B cell (primary cell): ENCODE results near the gene RIBC1.

Experiments
- EZH2 ChIP-seq: IDR thresholded peaks from 2 replicates; pipeline ENCODE4 v1.6.1; 2012; ENCODE audit warnings: borderline replicate concordance, low read depth, mild to moderate bottlenecking, moderate library complexity, low read length; ENCODE audit not compliant: insufficient read depth, poor library complexity, severe bottlenecking
- TF ChIP-seq, protein P1 (sequence below): fragments of 200-600 bp; IDR thresholded peaks from one replicate; pipeline ENCODE4 v1.8.0; 2022; ENCODE audit warnings: antibody characterized with exemption, mild to moderate bottlenecking

DNA sequence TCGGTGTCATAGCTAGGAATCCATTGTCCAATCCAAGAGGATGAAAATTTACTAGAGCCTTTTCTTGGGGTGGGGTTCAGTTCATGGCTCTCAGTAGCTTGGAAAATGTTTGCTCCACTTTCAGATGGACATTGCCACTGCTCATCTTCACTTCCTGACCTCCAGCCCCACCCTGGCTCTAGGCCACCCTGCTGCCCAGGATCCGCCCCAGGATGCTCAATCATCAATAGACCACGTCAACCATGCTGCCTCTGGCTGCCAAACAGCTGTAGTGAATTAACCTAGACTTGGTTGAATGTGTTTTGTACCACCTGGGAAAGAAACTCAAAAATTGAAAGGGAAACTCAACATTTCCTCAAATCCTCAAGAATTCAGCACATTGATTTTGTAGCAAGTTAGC is 48.7 kb downstream of the RIBC1 start:
- TF ChIP-seq, protein P1, sequence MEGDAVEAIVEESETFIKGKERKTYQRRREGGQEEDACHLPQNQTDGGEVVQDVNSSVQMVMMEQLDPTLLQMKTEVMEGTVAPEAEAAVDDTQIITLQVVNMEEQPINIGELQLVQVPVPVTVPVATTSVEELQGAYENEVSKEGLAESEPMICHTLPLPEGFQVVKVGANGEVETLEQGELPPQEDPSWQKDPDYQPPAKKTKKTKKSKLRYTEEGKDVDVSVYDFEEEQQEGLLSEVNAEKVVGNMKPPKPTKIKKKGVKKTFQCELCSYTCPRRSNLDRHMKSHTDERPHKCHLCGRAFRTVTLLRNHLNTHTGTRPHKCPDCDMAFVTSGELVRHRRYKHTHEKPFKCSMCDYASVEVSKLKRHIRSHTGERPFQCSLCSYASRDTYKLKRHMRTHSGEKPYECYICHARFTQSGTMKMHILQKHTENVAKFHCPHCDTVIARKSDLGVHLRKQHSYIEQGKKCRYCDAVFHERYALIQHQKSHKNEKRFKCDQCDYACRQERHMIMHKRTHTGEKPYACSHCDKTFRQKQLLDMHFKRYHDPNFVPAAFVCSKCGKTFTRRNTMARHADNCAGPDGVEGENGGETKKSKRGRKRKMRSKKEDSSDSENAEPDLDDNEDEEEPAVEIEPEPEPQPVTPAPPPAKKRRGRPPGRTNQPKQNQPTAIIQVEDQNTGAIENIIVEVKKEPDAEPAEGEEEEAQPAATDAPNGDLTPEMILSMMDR, result no peak
- TF ChIP-seq EZH2, result no peak
